Adrenal gland (tissue), 12 donors: ENCODE measurements around the gene SUSD6. TPM values are rescaled to one million over a fixed set of nuclear protein-coding genes. Genes with fewer than 3 reads are reported as not detected.

Source experiments
- DNase-seq, 7 donors: peaks; one replicate each; pipeline ENCODE4 v3.0.0-alpha.2; 2019 to 2020
- H3K27ac ChIP-seq, 5 donors: fragments of 200-600 bp; sonication (generic) in 4 of 5; 1 replicate in 3 of 5; 2 replicates in 2 of 5; pipeline versions ENCODE4 v1.5.1 to v1.8.0; 2016 to 2020; ENCODE audit warnings: mild to moderate bottlenecking in 1 of 5
- H3K27me3 ChIP-seq: fragments of 200-600 bp; 2 replicates; pipeline ENCODE4 v1.8.0; 2021
- H3K36me3 ChIP-seq, 2 donors: fragments of 200-600 bp; replicated peaks in 1 of 2; 1 replicate in 1 of 2; 2 replicates in 1 of 2; pipeline versions ENCODE4 v1.5.1 to v1.8.0; 2018 to 2022
- H3K4me1 ChIP-seq, 2 donors: fragments of 200-600 bp; replicated peaks in 1 of 2; 1 replicate in 1 of 2; 2 replicates in 1 of 2; pipeline versions ENCODE4 v1.5.1 to v1.8.0; 2018 to 2021
- H3K4me3 ChIP-seq, 4 donors: fragments of 200-600 bp; sonication (generic) in 3 of 4; one replicate each; pipeline ENCODE4 v1.5.1; 2016 to 2018
- H3K9me3 ChIP-seq, 3 donors: fragments of 200-600 bp; sonication (generic) in 1 of 3; replicated peaks in 1 of 3; 1 replicate in 2 of 3; 2 replicates in 1 of 3; pipeline versions ENCODE4 v1.5.1 to v1.8.0; 2016 to 2021
- CTCF ChIP-seq, 6 experiments: fragments of 450-650 bp in 4 of 6; fragments of 200-600 bp in 2 of 6; sonication (generic) in 1 of 6; IDR thresholded peaks; 1 replicate in 5 of 6; 2 replicates in 1 of 6; pipeline versions ENCODE4 v1.5.1 to v1.8.0; 2016 to 2021; ENCODE audit warnings: antibody characterized with exemption in 6 of 6, mild to moderate bottlenecking in 2 of 6, moderate library complexity in 1 of 6
- POLR2A ChIP-seq, 2 donors: fragments of 450-650 bp; IDR thresholded peaks; one replicate each; pipeline ENCODE4 v1.6.1; 2017; ENCODE audit warnings: antibody characterized with exemption in 2 of 2, mild to moderate bottlenecking in 2 of 2, moderate library complexity in 1 of 2
- WGBS, 4 donors: extraction: QIAGEN DNeasy Blood & Tissue Kit in 2 of 4; methylation state at CpG; one replicate each; pipeline versions ENCODE4 v1.1.5 to v1.1.7; 2013 to 2017; 5-methylcytosine and 5-hydroxymethylcytosine counted together
- intact Hi-C, 2 donors: fragments of 100-400 bp; cut with DNase I; formaldehyde crosslinking; loops; one replicate each; pipeline versions ENCODE4 v1.14.1 to v1.15.0; 2022 to 2023
- polyA plus RNA-seq, 3 donors: library from polyadenylated mRNA; stranded (reverse); fragments of 200-250 nt in 2 of 3; fragments of 350-450 nt in 1 of 3; fragmentation: Illumina TruSeq in 1 of 3; extraction: RNeasy Lipid Tissue Mini Kit (QIAGEN cat#74804) in 1 of 3; gene quantifications; one replicate each; pipeline ENCODE4 v1.2.3, GENCODE V29; 2013 to 2014
- total RNA-seq, 9 donors: library from RNA; depleted of rRNA in 4 of 9; stranded (reverse); fragments of >200 nt in 4 of 9; fragments of 120-200 nt in 1 of 9; fragmentation: NEBNext Ultra II Directional in 1 of 9; extraction: Animal tissue kit (Norgen Biotek cat#: 25700) in 1 of 9; gene quantifications; one replicate each; pipeline versions ENCODE4 v1.1.0 to v1.2.4, GENCODE V29; 2013 to 2023
- donor health status: healthy with polysubstance abuse.
- donor health status: Bipolar disorder and iron deficiency.
- donor health status: DM: yes; HTN: yes; CAD: no.
- donor health status: DM: no; HTN: no; CAD: no.
- donor health status: DM: no; HTN: no; CAD: no.
- donor health status: DM: yes; HTN: yes; CAD: no.

SUSD6 gene
- total and polyA plus RNA-seq, 12 donors: 7.8 to 75.5 (median 41.0) TPM

GRCh38 chr14:69610874-69611171 lies 573 bp upstream of the SUSD6 start:
- peak overlapping the region in 3 of 4 donors; percentile 14 to 90 (median 31) for H3K4me3 ChIP-seq
- no peaks in the 10 kb centered on the region for H3K9me3 ChIP-seq
- TF ChIP-seq CTCF (IDR thresholded peaks at IDR 0.05): no peak
- TF ChIP-seq POLR2A (IDR thresholded peaks at IDR 0.05): no peak
- WGBS, 4 donors: 4 to 11% (median 10%) methylated on average over 8 of the region's 8 CpGs
- intact Hi-C loops: no loop called here
- peaks cover 31 to 53% of the 10 kb centered on the region in 2 donors for H3K4me1 ChIP-seq
- no peaks in the 10 kb centered on the region for H3K36me3 ChIP-seq
- H3K27me3 ChIP-seq: no peaks in the 10 kb centered on the region
- H3K27ac ChIP-seq: peak overlapping the region; percentile 65 to 100 (median 78)
- DNase-seq: peak in 5 of 7 donors; percentile 28 to 65 (median 56)

- TF ChIP-seq CTCF (IDR thresholded peaks at IDR 0.05) (no peak), POLR2A (IDR thresholded peaks at IDR 0.05) (no peak)
- Histone ChIP-seq H3K9me3 (no peaks in the 10 kb centered on the region), H3K36me3 (no peaks in the 10 kb centered on the region), H3K27me3 (no peaks in the 10 kb centered on the region), H3K27ac (peak overlapping the region; percentile 67 to 100 (median 96)), H3K4me1 (peaks cover 43 to 58% of the 10 kb centered on the region in 2 donors), H3K4me3 (peak overlapping the region; percentile 30 to 90 (median 52))
- DNase-seq: peak in 5 of 7 donors; percentile 30 to 48 (median 44)
- WGBS, 4 donors: 0 to 1% (median 1%) methylated on average over 17 to 47 of the region's 47 CpGs
- intact Hi-C loops: no loop called here
Observed at GRCh38 chr14:69612014-69612782, 802 bp downstream of the SUSD6 start.

GRCh38 chr14:69612783-69613130 lies 1.4 kb downstream of the SUSD6 start:
- Histone ChIP-seq H3K27ac (peak overlapping the region; percentile 67 to 100 (median 96)), H3K36me3 (no peaks in the 10 kb centered on the region), H3K4me3 (peak overlapping the region in 3 of 4 donors; percentile 30 to 90 (median 56)), H3K27me3 (no peaks in the 10 kb centered on the region), H3K4me1 (peaks cover 48 to 64% of the 10 kb centered on the region in 2 donors), H3K9me3 (no peaks in the 10 kb centered on the region)
- DNase-seq: no peak
- intact Hi-C loops: no loop called here
- WGBS, 4 donors: 3 to 9% (median 8%) methylated on average over 2 of the region's 2 CpGs
- TF ChIP-seq CTCF (IDR thresholded peaks at IDR 0.05) (peak in 1 of 6 experiments; percentile 22), POLR2A (IDR thresholded peaks at IDR 0.05) (no peak)

GRCh38 chr14:69613312-69614073 lies 2.1 kb downstream of the SUSD6 start:
- WGBS, 4 donors: 61 to 63% (median 61%) methylated on average over 4 of the region's 4 CpGs
- Histone ChIP-seq H3K36me3 (no peaks in the 10 kb centered on the region), H3K27ac (peak overlapping the region in 3 of 5 donors; percentile 96 to 100 (median 97)), H3K4me1 (peaks cover 54 to 71% of the 10 kb centered on the region in 2 donors), H3K9me3 (no peaks in the 10 kb centered on the region), H3K4me3 (peak overlapping the region in 1 of 4 donors; percentile 90), H3K27me3 (no peaks in the 10 kb centered on the region)
- no peak for DNase-seq
- TF ChIP-seq POLR2A (IDR thresholded peaks at IDR 0.05): no peak
- TF ChIP-seq CTCF (IDR thresholded peaks at IDR 0.05): no peak
- intact Hi-C loops: no loop called here
